GM12892 (cell line): ENCODE results near the gene DENND1A.
"Not testable (repeated sequence)": the region's sequence is repeated elsewhere in the genome, so short reads cannot be mapped to it uniquely, and the experiment has no call there.

Experiments
- DNase-seq: peaks from one replicate; pipeline ENCODE4 v3.0.0; 2011; ENCODE audit not compliant: insufficient read length
- FAIRE-seq: peaks from 2 replicates; lab custom pipeline; 2011; peaks lifted over from hg19 to GRCh38; lab: Jason Lieb, UNC
- POLR2A ChIP-seq: IDR thresholded peaks from 2 replicates; pipeline ENCODE4 v1.6.1; 2011; ENCODE audit warnings: low read depth, low read length, control low read depth
- POLR2AphosphoS5 ChIP-seq: IDR thresholded peaks from 2 replicates; pipeline ENCODE4 v1.6.1; 2011; ENCODE audit warnings: low read depth, low read length, control low read depth
- TAF1 ChIP-seq: IDR thresholded peaks from 2 replicates; pipeline ENCODE4 v1.6.1; 2011; ENCODE audit warnings: low read depth, mild to moderate bottlenecking, control low read depth, low read length, borderline replicate concordance

The DENND1A gene

GRCh38 chr9:123960366-123960765, 30.4 kb upstream of the DENND1A start:
- FAIRE-seq, result no peak
- DNase-seq, result no peak
- TF ChIP-seq POLR2AphosphoS5, result no peak
- no peak for TF ChIP-seq POLR2A

- DNase-seq (no peak), FAIRE-seq (no peak)
- TF ChIP-seq POLR2A, result no peak
- no peak for TF ChIP-seq TAF1
- TF ChIP-seq POLR2AphosphoS5, result no peak
Observed at GRCh38 chr9:123959787-123960186, 29.9 kb upstream of the DENND1A start.

GRCh38 chr9:123957731-123958130, 27.8 kb upstream of the DENND1A start:
- TF ChIP-seq POLR2AphosphoS5 (no peak), POLR2A (no peak), TAF1 (no peak)
- DNase-seq (no peak), FAIRE-seq (no peak)

- DNase-seq, result no peak
- no peak for FAIRE-seq
- TF ChIP-seq TAF1, result no peak
- no peak for TF ChIP-seq POLR2A
- no peak for TF ChIP-seq POLR2AphosphoS5
Observed at GRCh38 chr9:123957168-123957721, 27.3 kb upstream of the DENND1A start.

GRCh38 chr9:123955637-123956036, 25.7 kb upstream of the DENND1A start:
- DNase-seq (no peak), FAIRE-seq (no peak)
- TF ChIP-seq POLR2AphosphoS5, result no peak
- no peak for TF ChIP-seq POLR2A
- no peak for TF ChIP-seq TAF1

GRCh38 chr9:123954518-123955280, 24.8 kb upstream of the DENND1A start:
- no peak for FAIRE-seq
- no peak for TF ChIP-seq POLR2A
- no peak for TF ChIP-seq POLR2AphosphoS5
- no peak for TF ChIP-seq TAF1
- DNase-seq, result no peak

- DNase-seq, result no peak
- no peak for FAIRE-seq
- TF ChIP-seq POLR2A (no peak), TAF1 (no peak), POLR2AphosphoS5 (no peak)
Observed at GRCh38 chr9:123952641-123953495, 22.9 kb upstream of the DENND1A start.

GRCh38 chr9:123948286-123948685, 18.4 kb upstream of the DENND1A start:
- no peak for FAIRE-seq
- no peak for DNase-seq
- no peak for TF ChIP-seq POLR2A
- TF ChIP-seq POLR2AphosphoS5, result no peak
- TF ChIP-seq TAF1, result no peak

- FAIRE-seq, result no peak
- TF ChIP-seq POLR2AphosphoS5 (no peak), POLR2A (no peak), TAF1 (no peak)
- no peak for DNase-seq
Observed at GRCh38 chr9:123947326-123947725, 17.4 kb upstream of the DENND1A start.

GRCh38 chr9:123946101-123946821, 16.3 kb upstream of the DENND1A start:
- DNase-seq, result no peak
- TF ChIP-seq POLR2AphosphoS5, result no peak
- TF ChIP-seq TAF1, result no peak
- TF ChIP-seq POLR2A, result no peak
- no peak for FAIRE-seq

- FAIRE-seq (no peak), DNase-seq (no peak)
- TF ChIP-seq POLR2AphosphoS5, result no peak
- no peak for TF ChIP-seq POLR2A
- no peak for TF ChIP-seq TAF1
Observed at GRCh38 chr9:123945532-123945931, 15.6 kb upstream of the DENND1A start.

GRCh38 chr9:123944464-123944863, 14.5 kb upstream of the DENND1A start:
- not testable (repeated sequence) for FAIRE-seq, DNase-seq
